Nucleus accumbens (tissue), 56 donors: ENCODE measurements around the gene XYLT2.
"Not testable (repeated sequence)": the region's sequence is repeated elsewhere in the genome, so short reads cannot be mapped to it uniquely, and the experiment has no call there.

Source experiments
- DNase-seq, 56 donors: peaks; one replicate each; lab custom pipeline; 2025; lab: John Stamatoyannopoulos, UW

Gene XYLT2

DNA sequence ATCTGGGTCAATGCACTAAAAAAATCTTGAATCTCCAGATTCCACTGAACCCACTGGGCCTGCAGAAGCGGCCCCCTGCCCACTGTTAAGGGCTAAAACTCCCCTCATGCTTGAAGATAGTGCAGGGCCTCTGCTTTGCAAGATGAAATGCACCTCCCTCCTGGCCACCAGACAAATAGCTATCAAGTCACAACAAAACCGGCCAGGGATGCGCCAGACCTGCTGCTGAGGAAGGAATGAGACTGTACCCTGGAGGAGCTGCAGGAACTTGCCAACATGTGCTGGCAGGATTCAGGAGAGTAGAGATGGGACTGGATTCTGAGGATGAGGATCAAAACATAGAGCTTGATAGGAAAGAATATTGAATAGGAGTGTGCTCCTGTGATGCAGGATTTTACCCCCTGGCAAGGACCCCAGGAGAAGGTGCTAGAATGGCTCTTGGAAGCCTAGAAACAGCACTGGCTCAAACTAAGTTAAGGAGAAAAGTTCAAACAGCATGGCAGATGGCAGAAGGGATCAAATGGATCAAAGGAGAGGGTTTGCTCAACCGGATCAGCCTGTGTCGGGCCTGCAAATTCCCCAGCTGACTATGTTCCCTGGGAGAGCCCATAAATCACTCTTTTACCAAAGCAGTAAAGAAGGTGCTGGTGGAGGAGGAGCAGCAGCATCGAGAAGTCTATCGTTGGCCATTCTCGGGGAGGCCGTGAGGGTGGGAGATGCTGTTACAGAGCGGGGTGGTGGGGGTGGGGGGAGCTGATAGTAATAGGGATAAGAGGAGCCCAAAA, 27.2 kb upstream of the XYLT2 start:
- DNase-seq: no peak

- no peak for DNase-seq
These were observed 26.5 kb upstream of the XYLT2 start for GRCh38 chr17:50319306-50320004.

DNA sequence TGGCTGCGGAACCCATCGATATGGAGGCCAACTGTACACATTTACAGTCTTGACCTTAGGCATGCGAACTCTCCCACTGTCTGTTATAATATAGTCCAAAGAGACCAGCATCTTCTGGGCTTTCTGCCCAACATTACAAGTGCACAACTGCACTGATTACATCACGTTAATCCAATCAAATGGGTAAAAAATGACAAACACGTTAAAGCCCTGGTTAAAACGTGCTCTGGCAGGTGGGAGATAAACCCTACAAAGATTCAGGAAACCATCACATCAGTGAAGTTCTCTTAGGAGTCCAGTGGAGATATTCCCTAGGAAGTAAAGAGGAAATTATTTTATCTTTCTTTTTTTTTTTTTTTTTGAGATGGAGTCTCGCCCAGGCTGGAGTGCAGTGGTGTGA, 23.7 kb upstream of the XYLT2 start:
- DNase-seq: no peak

GRCh38 chr17:50323060-50323459, 22.9 kb upstream of the XYLT2 start:
- DNase-seq: no peak

DNA sequence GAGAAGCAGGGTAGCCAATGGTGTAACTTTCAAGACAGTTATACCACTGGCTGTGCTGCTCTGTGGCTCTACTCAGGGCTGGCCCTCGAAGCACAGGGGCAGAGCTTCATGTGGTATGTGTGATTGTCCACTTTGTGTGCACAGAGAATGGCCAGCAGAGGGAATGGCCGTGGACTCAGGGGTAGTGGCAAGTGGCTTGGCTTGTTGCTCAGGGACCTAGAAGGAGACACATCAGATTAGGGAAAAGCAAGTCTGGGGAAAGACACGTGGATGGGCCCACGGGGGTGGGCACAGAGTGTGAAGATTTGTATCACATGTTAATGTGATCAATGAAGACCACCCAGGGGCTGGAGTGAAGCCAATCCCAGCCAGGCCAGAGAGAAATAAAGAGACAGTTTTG, 20.0 kb upstream of the XYLT2 start:
- DNase-seq: no peak

GRCh38 chr17:50326831-50327364, 19.0 kb upstream of the XYLT2 start:
- no peak for DNase-seq

DNA sequence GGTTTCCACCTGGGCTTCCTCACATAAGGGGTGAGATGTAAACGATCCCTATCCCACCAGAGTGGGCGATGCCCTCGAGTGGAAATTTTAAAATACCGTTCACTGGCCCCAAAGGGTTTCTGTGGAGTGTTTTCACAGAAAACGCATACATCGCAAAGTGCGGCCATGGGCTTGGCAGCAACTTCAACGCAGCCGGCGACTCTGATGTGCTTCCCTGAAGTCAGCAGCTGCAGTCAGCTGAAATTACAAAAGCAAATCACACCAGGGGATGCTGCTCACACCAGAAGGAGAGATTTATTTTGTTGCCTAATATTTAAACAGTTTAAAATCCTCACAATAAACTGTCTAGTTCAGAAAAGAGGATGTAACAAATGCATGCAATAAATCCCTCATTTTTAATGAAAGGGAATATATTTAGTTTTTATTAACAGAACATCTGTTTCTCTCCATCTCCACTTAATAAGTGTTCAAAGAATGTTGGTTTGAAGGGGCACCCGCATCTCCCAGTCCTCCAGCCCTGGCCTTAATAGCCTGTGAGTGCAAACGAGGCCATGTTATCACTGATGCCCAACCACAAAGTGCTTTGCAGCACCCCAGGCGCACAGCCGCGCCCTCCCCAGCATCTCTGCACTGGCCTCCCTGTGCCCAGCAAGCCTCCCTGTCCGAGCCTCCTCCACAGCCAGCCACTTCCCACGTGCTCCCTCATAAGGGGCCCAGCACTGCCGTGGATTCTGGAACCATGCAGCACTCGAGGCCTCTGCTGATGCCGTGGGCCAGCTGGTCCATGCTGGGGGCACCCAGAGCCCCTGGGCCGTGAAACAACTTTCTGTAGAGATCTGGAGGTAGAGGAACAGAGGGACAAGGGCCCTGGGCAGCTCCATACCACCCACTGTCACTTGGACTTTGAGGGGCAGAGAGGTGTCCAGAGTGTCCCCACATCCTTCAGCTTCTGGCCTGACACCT, 17.3 kb upstream of the XYLT2 start:
- no peak for DNase-seq

- no peak for DNase-seq
These were observed 16.2 kb upstream of the XYLT2 start for GRCh38 chr17:50329716-50330115.

GRCh38 chr17:50330151-50330775, 15.7 kb upstream of the XYLT2 start:
- no peak for DNase-seq

- DNase-seq: no peak
These were observed 14.7 kb upstream of the XYLT2 start for GRCh38 chr17:50331085-50331791.

GRCh38 chr17:50332196-50332595, 13.7 kb upstream of the XYLT2 start:
- DNase-seq: no peak

- not testable (repeated sequence) for DNase-seq
These were observed 12.5 kb upstream of the XYLT2 start for GRCh38 chr17:50333291-50334057.

GRCh38 chr17:50337956-50338355, 8.0 kb upstream of the XYLT2 start:
- DNase-seq: no peak

- no peak for DNase-seq
These were observed 7.3 kb upstream of the XYLT2 start for GRCh38 chr17:50338645-50339044.

GRCh38 chr17:50339381-50339780, 6.5 kb upstream of the XYLT2 start:
- no peak for DNase-seq

DNA sequence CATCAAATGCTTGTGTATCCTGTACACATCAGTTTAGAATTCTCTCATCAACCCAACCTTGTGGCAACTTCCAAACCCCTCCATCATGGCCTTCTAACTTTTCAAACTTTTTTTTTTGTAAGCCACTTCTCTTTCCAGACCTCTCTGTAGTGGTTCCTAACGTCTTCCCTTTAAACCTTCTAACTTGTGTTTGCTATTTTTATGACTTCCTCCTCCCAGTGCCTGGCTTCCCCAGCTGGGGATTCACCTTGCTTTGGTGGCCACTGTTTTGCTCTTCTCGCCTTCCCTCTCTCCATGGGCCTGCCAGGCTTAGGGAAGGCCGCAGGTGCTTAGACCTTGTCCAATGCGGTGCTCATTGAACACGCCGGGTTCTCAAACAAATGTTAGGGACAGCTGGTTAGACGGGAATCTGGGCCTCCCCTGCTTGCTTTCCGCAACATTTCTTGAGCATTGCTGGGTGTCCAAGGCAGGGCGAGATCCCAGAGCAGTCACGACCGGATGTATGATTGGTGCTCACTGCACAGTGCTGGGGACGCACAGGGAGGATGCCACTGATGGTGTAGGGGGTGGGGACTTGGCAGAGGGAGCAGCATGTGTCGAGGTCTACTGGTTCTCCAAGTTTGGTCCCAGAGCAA, 1.1 kb upstream of the XYLT2 start:
- DNase-seq: no peak

DNA sequence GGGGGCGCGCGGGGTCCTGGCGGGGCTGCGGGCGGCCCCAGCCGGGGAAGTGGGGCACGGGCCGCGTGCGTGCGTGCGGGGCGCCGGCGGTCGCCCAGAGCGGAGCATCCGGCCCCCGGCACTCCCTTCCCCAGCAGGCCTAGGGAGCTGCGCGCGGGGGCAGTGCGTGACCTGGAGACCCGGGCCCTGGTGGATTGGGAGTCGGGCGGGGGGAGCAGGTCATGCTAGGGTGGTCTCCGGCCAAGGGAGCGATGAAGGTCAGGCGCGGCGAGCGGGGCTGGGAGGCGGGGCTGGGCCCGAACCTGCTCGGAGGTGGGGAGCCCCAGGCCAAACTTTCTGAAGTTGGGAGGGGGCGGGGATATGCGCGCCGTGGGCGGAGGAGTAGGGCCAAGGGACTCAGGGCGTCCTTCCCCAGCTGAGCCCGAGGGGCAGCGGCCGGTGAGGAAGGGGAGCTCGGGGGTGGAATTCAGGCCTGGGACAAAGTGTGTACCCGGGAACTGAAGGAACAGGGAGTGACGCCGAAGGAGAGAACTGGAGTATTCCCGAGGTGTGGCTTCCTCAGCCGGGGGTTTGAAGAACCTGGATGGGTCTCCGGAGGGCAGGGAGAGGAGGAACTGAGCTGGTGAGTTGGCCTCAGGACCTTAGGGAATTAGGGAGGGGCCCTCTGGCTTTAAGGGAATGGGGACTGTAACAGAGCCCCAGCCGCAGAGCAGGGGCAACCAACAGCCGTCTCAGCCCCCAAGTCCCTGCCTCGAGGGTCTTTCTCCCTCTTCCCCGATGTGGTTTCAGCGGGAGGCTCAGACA, 589 bp downstream of the XYLT2 start:
- peak in 15 of 56 donors; percentile 22 to 59 (median 47) for DNase-seq
